Measurements from ENCODE around the gene DCDC2C. TPM values are rescaled to one million over a fixed set of nuclear protein-coding genes. Genes with fewer than 3 reads are reported as not detected.

DCDC2C gene
- polyA plus RNA-seq, 3 donors = not detected

DNA sequence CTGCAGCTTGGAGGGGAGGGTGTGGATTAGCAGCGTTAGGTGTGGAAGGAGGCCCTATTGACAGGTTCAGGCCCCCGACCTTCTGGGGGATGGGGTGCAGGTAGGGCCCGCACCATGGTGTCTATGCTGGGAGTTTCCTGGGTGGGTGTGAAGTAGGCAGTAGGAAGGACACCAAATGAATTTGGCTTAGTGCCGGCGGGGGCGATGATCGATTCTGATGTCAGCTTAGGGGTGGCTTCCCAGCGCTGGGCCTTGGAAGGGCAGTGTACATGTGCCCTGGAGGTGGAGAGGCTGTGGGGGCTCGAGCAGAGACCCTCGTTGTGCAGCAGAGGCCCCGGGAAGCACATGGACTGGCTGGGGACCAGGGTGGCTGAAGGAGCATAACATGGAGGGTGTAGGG lies 21.6 kb downstream of the DCDC2C start:
- intact Hi-C loops (cut with micrococcal nuclease) = no loop called here
- no peak overlapping the region for H3K27ac Mint-ChIP-seq
- peaks cover 0 to 12% (median 5%) of the 10 kb centered on the region in 7 donors for H3K9me3 Mint-ChIP-seq
- no peak overlapping the region for H3K4me3 ChIP-seq (replicated peaks in 1 of 3; ENCODE audit: low read depth in 2 of 3, low read length in 3 of 3)
- H3K27me3 Mint-ChIP-seq (ENCODE audit: low read depth in 3 of 3) = peaks cover 1 to 10% (median 3%) of the 10 kb centered on the region in 3 donors
- H3K9me3 ChIP-seq (replicated peaks in 1 of 2; ENCODE audit: control insufficient read depth in 1 of 2, insufficient read depth in 1 of 2, low read length in 2 of 2) = peaks cover 0 to under 1% of the 10 kb centered on the region in 2 donors
- H3K4me1 Mint-ChIP-seq = peaks cover 3% of the 10 kb centered on the region
- TF ChIP-seq, protein P1, sequence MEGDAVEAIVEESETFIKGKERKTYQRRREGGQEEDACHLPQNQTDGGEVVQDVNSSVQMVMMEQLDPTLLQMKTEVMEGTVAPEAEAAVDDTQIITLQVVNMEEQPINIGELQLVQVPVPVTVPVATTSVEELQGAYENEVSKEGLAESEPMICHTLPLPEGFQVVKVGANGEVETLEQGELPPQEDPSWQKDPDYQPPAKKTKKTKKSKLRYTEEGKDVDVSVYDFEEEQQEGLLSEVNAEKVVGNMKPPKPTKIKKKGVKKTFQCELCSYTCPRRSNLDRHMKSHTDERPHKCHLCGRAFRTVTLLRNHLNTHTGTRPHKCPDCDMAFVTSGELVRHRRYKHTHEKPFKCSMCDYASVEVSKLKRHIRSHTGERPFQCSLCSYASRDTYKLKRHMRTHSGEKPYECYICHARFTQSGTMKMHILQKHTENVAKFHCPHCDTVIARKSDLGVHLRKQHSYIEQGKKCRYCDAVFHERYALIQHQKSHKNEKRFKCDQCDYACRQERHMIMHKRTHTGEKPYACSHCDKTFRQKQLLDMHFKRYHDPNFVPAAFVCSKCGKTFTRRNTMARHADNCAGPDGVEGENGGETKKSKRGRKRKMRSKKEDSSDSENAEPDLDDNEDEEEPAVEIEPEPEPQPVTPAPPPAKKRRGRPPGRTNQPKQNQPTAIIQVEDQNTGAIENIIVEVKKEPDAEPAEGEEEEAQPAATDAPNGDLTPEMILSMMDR (IDR thresholded peaks at IDR 0.05) = no peak
- no peaks in the 10 kb centered on the region for H3K27me3 ChIP-seq (ENCODE audit: control insufficient read depth in 2 of 2, insufficient read depth in 2 of 2, low read length in 2 of 2)
- no peaks in the 10 kb centered on the region for H3K4me1 ChIP-seq (ENCODE audit: control insufficient read depth in 1 of 2, insufficient read depth in 2 of 2, low read length in 2 of 2)
- no peak overlapping the region for H2AFZ ChIP-seq (ENCODE audit: insufficient read depth, low read depth, low read length, poor library complexity, severe bottlenecking)
- H4K20me1 ChIP-seq (ENCODE audit: insufficient read depth, low read length) = no peaks in the 10 kb centered on the region
- no peaks in the 10 kb centered on the region for H3K36me3 Mint-ChIP-seq
- H3K27ac ChIP-seq (ENCODE audit: low read depth in 1 of 2, low read length in 2 of 2) = no peak overlapping the region
- no peak for DNase-seq
- no peaks in the 10 kb centered on the region for H3K79me2 ChIP-seq (ENCODE audit: insufficient read depth, low read length)
- no peaks in the 10 kb centered on the region for H3K36me3 ChIP-seq (replicated peaks in 1 of 2; ENCODE audit: control insufficient read depth in 1 of 2, insufficient read depth in 2 of 2, low read length in 2 of 2)
- 91% methylated on average over 11 of the region's 11 CpGs for WGBS (ENCODE audit: insufficient coverage)
- no peak overlapping the region for H3K4me3 Mint-ChIP-seq
- H3K4me2 ChIP-seq (replicated peaks; ENCODE audit: extremely low read depth, low read length, poor library complexity, severe bottlenecking) = no peak overlapping the region
- no peak overlapping the region for H3K9ac ChIP-seq (ENCODE audit: insufficient read depth, low read length, poor library complexity, severe bottlenecking)

DNA sequence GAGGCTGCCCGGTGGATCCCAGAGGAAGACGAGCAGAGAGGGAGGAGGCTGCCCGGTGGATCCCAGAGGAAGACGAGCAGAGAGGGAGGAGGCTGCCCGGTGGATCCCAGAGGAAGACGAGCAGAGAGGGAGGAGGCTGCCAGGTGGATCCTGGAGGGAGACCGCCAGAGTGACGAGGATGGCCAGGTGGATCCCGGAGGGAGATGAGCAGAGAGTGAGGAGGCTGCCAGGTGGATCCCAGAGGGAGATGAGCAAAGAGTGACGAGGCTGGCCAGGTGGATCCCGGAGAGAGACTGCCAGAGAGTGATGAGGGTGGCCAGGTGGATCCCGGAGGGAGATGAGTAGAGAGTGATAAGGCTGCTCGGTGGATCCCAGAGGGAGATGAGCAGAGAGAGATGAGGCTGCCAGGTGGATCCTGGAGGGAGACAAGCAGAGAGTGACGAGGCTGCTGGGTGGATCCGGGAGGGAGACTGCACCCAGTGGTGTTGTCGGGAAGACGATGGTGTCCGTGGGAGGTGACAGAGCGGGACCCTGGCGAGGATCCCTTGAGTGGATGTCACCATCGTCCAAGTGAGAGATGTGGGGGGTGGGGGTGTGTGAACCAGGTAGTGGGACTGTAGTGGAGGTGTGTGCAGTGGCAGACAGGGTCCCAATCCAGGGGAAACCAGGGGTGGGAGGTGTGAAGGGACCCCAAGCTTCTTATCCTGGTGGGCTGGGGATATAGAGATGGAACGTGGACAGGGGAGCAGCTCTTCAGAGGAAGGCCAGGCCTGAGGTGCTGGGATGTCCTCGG lies 22.3 kb downstream of the DCDC2C start:
- peaks cover 0 to 7% (median 4%) of the 10 kb centered on the region in 7 donors for H3K9me3 Mint-ChIP-seq
- intact Hi-C loops (cut with micrococcal nuclease) = no loop called here
- H3K4me1 Mint-ChIP-seq = peaks cover 3% of the 10 kb centered on the region
- H3K27ac ChIP-seq (ENCODE audit: low read depth in 1 of 2, low read length in 2 of 2) = no peak overlapping the region
- no peaks in the 10 kb centered on the region for H3K79me2 ChIP-seq (ENCODE audit: insufficient read depth, low read length)
- TF ChIP-seq, protein P1 (IDR thresholded peaks at IDR 0.05) = no peak
- H2AFZ ChIP-seq (ENCODE audit: insufficient read depth, low read depth, low read length, poor library complexity, severe bottlenecking) = no peak overlapping the region
- H3K27me3 ChIP-seq (ENCODE audit: control insufficient read depth in 2 of 2, insufficient read depth in 2 of 2, low read length in 2 of 2) = no peaks in the 10 kb centered on the region
- WGBS (ENCODE audit: insufficient coverage) = 88% methylated on average over 18 of the region's 23 CpGs
- no peaks in the 10 kb centered on the region for H4K20me1 ChIP-seq (ENCODE audit: insufficient read depth, low read length)
- no peak overlapping the region for H3K4me2 ChIP-seq (replicated peaks; ENCODE audit: extremely low read depth, low read length, poor library complexity, severe bottlenecking)
- no peak overlapping the region for H3K4me3 Mint-ChIP-seq
- peaks cover 1 to 10% (median 3%) of the 10 kb centered on the region in 3 donors for H3K27me3 Mint-ChIP-seq (ENCODE audit: low read depth in 3 of 3)
- DNase-seq = no peak
- H3K4me3 ChIP-seq (replicated peaks in 1 of 3; ENCODE audit: low read depth in 2 of 3, low read length in 3 of 3) = no peak overlapping the region
- no peak overlapping the region for H3K27ac Mint-ChIP-seq
- no peaks in the 10 kb centered on the region for H3K9me3 ChIP-seq (replicated peaks in 1 of 2; ENCODE audit: control insufficient read depth in 1 of 2, insufficient read depth in 1 of 2, low read length in 2 of 2)
- H3K36me3 ChIP-seq (replicated peaks in 1 of 2; ENCODE audit: control insufficient read depth in 1 of 2, insufficient read depth in 2 of 2, low read length in 2 of 2) = no peaks in the 10 kb centered on the region
- H3K36me3 Mint-ChIP-seq = no peaks in the 10 kb centered on the region
- H3K9ac ChIP-seq (ENCODE audit: insufficient read depth, low read length, poor library complexity, severe bottlenecking) = no peak overlapping the region
- no peaks in the 10 kb centered on the region for H3K4me1 ChIP-seq (ENCODE audit: control insufficient read depth in 1 of 2, insufficient read depth in 2 of 2, low read length in 2 of 2)

Data from CD14-positive monocyte (primary cell).